ENCODE results near the gene PPP1R2C.

Gene PPP1R2C

DNA sequence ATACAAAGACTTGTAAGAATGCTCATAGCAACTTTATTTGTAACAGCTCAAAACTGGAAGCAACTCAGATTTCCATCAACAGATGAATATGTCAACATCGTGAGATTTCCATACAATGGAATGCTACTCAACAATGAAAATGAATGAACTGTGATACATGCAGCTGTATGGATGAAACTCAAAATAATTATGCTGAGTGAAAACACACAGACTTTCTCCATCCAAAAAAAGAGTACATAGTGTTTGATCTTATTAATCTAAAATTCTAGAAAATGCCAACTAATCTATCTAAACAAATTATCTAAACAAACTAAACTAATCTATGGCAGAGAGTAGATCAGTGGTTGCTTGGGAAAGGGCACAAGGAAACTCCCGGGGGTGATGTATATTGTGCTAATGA lies 42.7 kb downstream of the PPP1R2C start:
- no peak for TF ChIP-seq CTCF (IDR thresholded peaks at IDR 0.05; ENCODE audit: extremely low read depth, missing control alignments)

GRCh38 chrX:42732506-42732905 lies 45.5 kb downstream of the PPP1R2C start:
- DNase-seq (ENCODE audit: low spot score): no peak
- TF ChIP-seq CTCF (IDR thresholded peaks at IDR 0.05; ENCODE audit: extremely low read depth, missing control alignments): no peak

More for the DNA sequence above, 42.7 kb downstream of the PPP1R2C start:
- DNase-seq (ENCODE audit: low spot score): no peak

Data from GM20000 (cell line).